Islet precursor cell (in vitro differentiated cells): ENCODE results near the gene NAGS.
"Not testable (repeated sequence)": the region's sequence is repeated elsewhere in the genome, so short reads cannot be mapped to it uniquely, and the experiment has no call there.

Experiments used
- DNase-seq: peaks from one replicate; pipeline ENCODE4 v3.0.0-alpha.2; 2018

The NAGS gene

GRCh38 chr17:44004077-44004760 lies at the start of gene NAGS:
TSS of gene NAGS (plus strand) at chr17:44004622. CDS start at chr17:44004664, 42 bp downstream.
- DNase-seq, result no peak

- DNase-seq, result no peak
Measured at GRCh38 chr17:43956222-43956621, 48.2 kb upstream of the NAGS start.

GRCh38 chr17:43958748-43959352 lies 45.6 kb upstream of the NAGS start:
- no peak for DNase-seq

GRCh38 chr17:43961292-43961691 lies 43.1 kb upstream of the NAGS start:
- DNase-seq, result not testable (repeated sequence)

- no peak for DNase-seq
Measured at GRCh38 chr17:43961954-43962353, 42.5 kb upstream of the NAGS start.

- DNase-seq, result no peak
Measured at GRCh38 chr17:43962479-43962878, 41.9 kb upstream of the NAGS start.

GRCh38 chr17:43966276-43966675 lies 38.1 kb upstream of the NAGS start:
- peak; percentile 69 for DNase-seq

- peak; percentile 30 for DNase-seq
Measured at GRCh38 chr17:43967251-43967875, 37.1 kb upstream of the NAGS start.

GRCh38 chr17:43970366-43970765 lies 34.1 kb upstream of the NAGS start:
- DNase-seq, result no peak

- DNase-seq, result not testable (repeated sequence)
Measured at GRCh38 chr17:43971436-43971835, 33.0 kb upstream of the NAGS start.

- DNase-seq, result peak; percentile 17
Measured at GRCh38 chr17:43972444-43973212, 31.8 kb upstream of the NAGS start.

GRCh38 chr17:43974382-43975266 lies 29.8 kb upstream of the NAGS start:
- no peak for DNase-seq

- DNase-seq, result no peak
Measured at GRCh38 chr17:43975898-43976297, 28.5 kb upstream of the NAGS start.

- DNase-seq, result no peak
Measured at GRCh38 chr17:43976963-43977837, 27.2 kb upstream of the NAGS start.

- no peak for DNase-seq
Measured at GRCh38 chr17:43978078-43978477, 26.3 kb upstream of the NAGS start.

- DNase-seq, result no peak
Measured at GRCh38 chr17:43979011-43979410, 25.4 kb upstream of the NAGS start.

GRCh38 chr17:43979671-43980070 lies 24.8 kb upstream of the NAGS start:
- DNase-seq, result no peak

GRCh38 chr17:43982171-43982570 lies 22.3 kb upstream of the NAGS start:
- no peak for DNase-seq

GRCh38 chr17:43983196-43983514 lies 21.3 kb upstream of the NAGS start:
- no peak for DNase-seq

- DNase-seq, result no peak
Measured at GRCh38 chr17:43983515-43984411, 20.7 kb upstream of the NAGS start.

GRCh38 chr17:43984521-43984920 lies 19.9 kb upstream of the NAGS start:
- DNase-seq, result no peak
